ENCODE measurements around the gene PAX2.

Gene PAX2

GRCh38 chr10:100803492-100803891 is 58.1 kb downstream of the PAX2 start:
- ChIA-PET CTCF (interaction anchor here (0.5 to 0.9 kb wide), 3 partner anchors 10 to 69 kb away, joined by 3 read pairs; no protein-coding TSS in a partner anchor), POLR2A (ENCODE audit: low non-redundant PET) (no interaction called here)
- TF ChIP-seq, protein P1, sequence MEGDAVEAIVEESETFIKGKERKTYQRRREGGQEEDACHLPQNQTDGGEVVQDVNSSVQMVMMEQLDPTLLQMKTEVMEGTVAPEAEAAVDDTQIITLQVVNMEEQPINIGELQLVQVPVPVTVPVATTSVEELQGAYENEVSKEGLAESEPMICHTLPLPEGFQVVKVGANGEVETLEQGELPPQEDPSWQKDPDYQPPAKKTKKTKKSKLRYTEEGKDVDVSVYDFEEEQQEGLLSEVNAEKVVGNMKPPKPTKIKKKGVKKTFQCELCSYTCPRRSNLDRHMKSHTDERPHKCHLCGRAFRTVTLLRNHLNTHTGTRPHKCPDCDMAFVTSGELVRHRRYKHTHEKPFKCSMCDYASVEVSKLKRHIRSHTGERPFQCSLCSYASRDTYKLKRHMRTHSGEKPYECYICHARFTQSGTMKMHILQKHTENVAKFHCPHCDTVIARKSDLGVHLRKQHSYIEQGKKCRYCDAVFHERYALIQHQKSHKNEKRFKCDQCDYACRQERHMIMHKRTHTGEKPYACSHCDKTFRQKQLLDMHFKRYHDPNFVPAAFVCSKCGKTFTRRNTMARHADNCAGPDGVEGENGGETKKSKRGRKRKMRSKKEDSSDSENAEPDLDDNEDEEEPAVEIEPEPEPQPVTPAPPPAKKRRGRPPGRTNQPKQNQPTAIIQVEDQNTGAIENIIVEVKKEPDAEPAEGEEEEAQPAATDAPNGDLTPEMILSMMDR (conservative IDR thresholded peaks at IDR 0.05; ENCODE audit: low read depth) = no peak
- no peak overlapping the region for H3K27ac ChIP-seq
- no peak for DNase-seq (ENCODE audit: low spot score)

DNA sequence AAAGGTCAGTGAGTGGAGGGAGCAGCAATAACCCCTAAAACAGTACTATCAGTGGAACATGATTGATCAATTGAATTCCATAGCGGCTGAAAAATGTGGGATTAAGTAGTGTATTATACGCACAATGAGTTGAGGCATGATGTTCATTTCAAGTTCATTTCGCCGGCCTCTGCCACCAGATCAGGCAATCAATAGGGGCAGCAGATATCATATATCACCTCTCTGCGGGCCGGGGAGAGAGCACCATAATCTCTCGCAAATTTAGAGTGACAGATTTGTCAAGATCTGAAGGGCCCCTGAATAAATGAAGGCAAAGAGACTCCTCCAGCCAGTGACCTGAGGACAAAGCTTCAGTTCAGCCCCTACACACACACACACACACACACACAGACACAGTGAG is 58.5 kb downstream of the PAX2 start:
- ChIA-PET POLR2A (ENCODE audit: low non-redundant PET) (no interaction called here), CTCF (interaction anchor here (0.5 to 0.7 kb wide), 2 partner anchors 10 to 36 kb away, joined by 3 to 4 read pairs; no protein-coding TSS in a partner anchor)
- no peak overlapping the region for H3K27ac ChIP-seq
- no peak for DNase-seq (ENCODE audit: low spot score)
- TF ChIP-seq, protein P1 (conservative IDR thresholded peaks at IDR 0.05; ENCODE audit: low read depth) = no peak

GRCh38 chr10:100805543-100806355 is 60.4 kb downstream of the PAX2 start:
- no peak overlapping the region for H3K27ac ChIP-seq
- ChIA-PET POLR2A (ENCODE audit: low non-redundant PET) (no interaction called here), CTCF (no interaction called here)
- no peak for DNase-seq (ENCODE audit: low spot score)
- TF ChIP-seq, protein P1 (conservative IDR thresholded peaks at IDR 0.05; ENCODE audit: low read depth) = no peak

- CTCF ChIA-PET = interaction anchor here (0.5 kb wide), 1 partner anchor 710 kb away, joined by 3 read pairs; no protein-coding TSS in a partner anchor
- no peak overlapping the region for H3K27ac ChIP-seq
- DNase-seq (ENCODE audit: low spot score) = no peak
- TF ChIP-seq, protein P1 (conservative IDR thresholded peaks at IDR 0.05; ENCODE audit: low read depth) = no peak
- POLR2A ChIA-PET (ENCODE audit: low non-redundant PET) = no interaction called here
These were observed 60.9 kb downstream of the PAX2 start for GRCh38 chr10:100806356-100806645.

DNA sequence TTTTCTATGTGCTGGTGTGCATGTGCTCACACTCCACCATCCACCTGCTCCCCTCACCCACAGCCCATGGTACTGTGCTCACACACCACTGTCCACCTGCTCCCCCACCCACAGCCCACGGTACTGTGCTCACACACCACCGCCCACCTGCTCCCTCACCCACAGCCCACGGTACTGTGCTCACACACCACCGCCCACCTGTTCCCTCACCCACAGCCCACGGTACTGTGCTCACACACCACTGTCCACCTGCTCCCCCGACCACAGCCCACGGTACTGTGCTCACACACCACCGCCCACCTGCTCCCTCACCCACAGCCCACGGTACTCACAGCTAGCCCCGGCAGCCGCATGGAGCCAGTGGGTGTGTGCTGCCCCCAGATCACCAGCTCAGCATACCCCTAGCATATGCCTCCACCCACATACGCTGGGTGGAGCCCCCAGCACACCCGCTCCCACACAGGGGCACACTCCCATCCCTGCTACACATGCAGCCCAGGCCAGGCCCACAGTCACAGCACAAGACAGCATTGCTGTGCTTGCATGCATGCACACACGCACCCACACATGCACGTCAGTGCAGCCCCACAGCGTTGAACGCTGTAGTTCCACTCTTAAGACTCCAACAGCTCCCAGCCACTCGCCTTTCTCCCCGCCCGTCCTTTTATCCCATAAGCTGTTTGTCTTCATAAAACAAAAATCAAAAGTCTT is 62.0 kb downstream of the PAX2 start:
- CTCF ChIA-PET = interaction anchor here (0.7 kb wide), 1 partner anchor 1539 kb away, joined by 3 read pairs; no protein-coding TSS in a partner anchor
- no peak overlapping the region for H3K27ac ChIP-seq
- no peak for DNase-seq (ENCODE audit: low spot score)
- POLR2A ChIA-PET (ENCODE audit: low non-redundant PET) = no interaction called here
- TF ChIP-seq, protein P1 (conservative IDR thresholded peaks at IDR 0.05; ENCODE audit: low read depth) = no peak

GRCh38 chr10:100808876-100809275 is 63.5 kb downstream of the PAX2 start:
- ChIA-PET POLR2A (ENCODE audit: low non-redundant PET) (no interaction called here), CTCF (interaction anchor here (0.7 kb wide), 1 partner anchor 9 kb away, joined by 3 read pairs; no protein-coding TSS in a partner anchor)
- DNase-seq (ENCODE audit: low spot score) = no peak
- TF ChIP-seq, protein P1 (conservative IDR thresholded peaks at IDR 0.05; ENCODE audit: low read depth) = no peak
- H3K27ac ChIP-seq = no peak overlapping the region
